ENCODE measurements around the gene IL1R2. TPM values are rescaled to one million over a fixed set of nuclear protein-coding genes. Genes with fewer than 3 reads are reported as not detected.

IL1R2 gene
- total RNA-seq, 1 donor from 2014 or later = 3.6 TPM

DNA sequence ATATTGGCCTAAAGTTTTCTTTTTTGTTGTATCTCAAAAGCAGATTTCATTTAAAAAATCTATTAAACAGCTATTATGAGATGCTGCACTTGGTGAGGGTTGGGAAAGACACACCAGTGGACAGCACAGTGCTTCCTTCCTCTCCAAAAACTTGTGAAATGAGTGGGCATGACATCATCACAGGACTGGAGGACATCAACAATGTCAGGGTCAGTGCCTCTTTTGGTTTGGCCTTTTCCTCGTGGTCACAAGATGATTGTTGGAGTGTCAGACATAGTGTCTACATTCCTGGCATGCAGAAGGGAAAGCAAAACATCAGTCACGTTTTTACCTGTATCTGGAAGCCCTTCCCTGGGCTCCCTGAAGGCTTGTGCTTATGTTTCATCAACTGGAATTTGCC lies 49.6 kb downstream of the IL1R2 start:
- DNase-seq (ENCODE audit: low spot score) = no peak

DNA sequence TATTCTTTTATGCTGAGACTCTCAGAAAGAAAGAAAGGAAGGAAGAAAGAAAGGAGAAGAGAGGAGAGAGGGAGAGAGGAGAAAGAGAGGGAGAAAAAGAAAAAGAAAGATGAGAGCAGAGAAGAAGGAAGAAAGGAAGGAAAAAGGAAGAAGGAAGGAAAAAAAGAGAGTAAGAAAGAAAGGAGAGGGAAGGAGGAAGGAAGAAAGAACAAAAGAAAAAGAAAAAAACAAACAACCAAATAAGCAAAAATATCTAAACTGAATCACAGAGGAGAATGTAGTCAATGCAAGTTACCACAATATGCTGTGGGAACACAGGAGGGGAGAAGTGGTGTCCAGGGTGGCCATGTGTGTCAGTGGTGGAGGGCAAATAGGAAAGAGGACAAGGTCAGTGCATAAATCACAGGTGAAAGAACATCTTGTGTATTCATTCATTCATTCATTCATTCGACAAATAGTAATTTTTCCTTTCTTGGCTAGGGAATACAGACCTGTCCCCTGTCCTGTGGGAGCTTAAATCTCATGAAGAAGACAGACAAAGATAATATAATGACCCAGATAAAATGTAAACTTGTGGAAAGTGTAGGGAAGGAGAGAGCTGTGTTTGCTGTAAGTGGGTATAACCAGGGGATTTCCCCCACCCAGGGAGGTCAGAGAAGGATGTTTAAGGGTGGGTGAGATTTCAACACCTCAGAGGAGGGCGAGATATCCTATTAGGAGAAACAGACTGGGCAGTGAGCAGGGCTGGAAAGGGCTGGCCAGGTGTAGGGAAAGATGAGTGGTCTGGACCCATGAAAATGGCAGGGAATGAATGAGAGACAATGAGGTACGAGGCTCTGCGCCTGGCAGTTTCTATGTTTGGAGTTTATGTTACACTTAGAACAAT lies 50.7 kb downstream of the IL1R2 start:
- DNase-seq (ENCODE audit: low spot score) = no peak

DNA sequence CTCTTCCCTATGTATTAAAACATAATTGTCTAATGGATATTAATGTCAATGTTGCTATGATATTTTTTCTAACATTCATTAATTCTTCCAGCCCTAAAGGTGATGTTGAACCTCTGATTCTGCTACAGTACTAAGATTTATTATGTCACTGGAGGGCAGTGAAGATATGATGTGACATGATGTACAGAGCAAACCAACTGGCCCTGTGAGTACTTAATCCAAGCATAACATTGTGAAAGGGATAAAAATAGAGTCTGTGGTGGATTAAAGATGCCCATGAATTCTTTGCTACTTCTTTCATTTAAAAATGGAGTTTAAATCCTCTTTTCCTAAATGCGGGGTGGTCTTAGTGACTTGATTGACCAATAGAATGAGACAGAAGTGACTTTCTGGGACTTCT lies 51.8 kb downstream of the IL1R2 start:
- no peak for DNase-seq (ENCODE audit: low spot score)

DNA sequence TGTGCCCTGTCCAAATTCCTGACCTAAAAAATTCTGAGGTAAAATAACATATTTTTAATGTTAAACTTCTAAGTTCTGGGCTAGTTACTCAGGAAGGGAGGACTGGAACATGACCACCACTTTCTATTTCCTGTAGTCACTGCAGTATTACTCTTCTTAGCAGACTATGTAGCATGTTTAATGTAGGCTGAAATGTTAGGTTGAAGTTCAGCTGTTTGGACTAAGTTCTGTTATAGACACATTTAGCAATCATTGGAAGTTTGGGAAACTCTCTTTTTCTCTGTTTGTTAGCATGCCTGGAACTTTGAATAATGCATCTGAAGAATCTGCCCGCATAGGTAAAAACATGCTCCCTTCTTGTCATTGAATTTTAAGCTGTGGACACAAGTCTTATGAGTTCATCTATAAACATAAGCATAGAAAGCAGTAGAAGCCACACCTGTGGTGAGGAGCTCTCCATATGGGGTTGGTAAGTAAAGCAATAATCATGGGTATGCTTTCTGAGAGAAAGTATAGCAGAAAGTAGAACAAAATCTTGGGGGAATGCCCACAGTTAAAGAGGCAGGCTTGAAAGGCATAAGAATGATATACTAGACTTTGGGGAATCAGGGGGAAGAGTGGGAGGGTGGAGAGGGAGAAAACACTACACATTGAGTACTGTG lies 52.6 kb downstream of the IL1R2 start:
- no peak for DNase-seq (ENCODE audit: low spot score)

DNA sequence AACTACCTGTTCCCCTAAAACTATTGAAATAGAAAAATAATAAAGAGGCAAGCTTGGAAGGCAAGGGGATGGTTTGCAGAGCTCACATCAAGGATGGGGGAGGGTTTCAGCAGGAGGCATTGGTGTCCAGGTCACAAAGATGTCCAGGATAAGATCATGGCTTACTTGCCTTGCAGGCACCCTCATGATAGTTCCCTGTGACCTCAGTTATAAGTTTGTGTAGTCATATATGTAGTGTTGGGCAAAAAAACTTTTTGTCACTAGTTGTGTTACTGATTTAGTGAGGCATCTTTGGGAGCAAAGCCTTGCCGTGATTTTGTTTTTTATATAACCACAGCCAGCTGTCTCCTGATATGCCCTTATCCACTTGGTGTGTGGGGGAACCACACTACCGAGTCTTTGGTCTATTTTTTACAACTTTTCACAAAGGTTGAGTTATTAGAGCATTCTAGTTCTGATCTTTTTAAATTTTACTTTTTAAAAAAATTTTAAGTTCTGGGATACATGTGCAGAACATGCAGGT lies 53.3 kb downstream of the IL1R2 start:
- no peak for DNase-seq (ENCODE audit: low spot score)

DNA sequence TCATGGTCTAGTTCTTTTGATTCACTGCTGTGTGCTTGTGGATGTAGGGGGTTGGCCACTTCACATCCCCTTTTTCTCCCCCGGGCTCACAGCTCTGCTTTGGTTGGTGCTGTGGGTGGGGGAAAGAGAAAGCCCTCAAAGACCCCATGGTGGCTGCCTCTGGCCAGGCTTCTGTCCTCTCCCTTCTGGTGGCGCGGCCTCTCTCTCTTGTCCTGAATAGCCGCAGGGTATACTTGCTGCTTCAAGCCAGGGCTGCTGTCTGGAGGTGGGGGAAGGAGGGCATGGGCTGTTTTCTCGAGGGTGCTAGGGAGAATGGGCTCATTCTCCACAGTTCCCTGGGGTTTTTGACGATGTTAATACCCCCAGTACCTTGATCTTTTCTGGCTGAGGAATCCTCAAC lies 53.9 kb downstream of the IL1R2 start:
- no peak for DNase-seq (ENCODE audit: low spot score)

DNA sequence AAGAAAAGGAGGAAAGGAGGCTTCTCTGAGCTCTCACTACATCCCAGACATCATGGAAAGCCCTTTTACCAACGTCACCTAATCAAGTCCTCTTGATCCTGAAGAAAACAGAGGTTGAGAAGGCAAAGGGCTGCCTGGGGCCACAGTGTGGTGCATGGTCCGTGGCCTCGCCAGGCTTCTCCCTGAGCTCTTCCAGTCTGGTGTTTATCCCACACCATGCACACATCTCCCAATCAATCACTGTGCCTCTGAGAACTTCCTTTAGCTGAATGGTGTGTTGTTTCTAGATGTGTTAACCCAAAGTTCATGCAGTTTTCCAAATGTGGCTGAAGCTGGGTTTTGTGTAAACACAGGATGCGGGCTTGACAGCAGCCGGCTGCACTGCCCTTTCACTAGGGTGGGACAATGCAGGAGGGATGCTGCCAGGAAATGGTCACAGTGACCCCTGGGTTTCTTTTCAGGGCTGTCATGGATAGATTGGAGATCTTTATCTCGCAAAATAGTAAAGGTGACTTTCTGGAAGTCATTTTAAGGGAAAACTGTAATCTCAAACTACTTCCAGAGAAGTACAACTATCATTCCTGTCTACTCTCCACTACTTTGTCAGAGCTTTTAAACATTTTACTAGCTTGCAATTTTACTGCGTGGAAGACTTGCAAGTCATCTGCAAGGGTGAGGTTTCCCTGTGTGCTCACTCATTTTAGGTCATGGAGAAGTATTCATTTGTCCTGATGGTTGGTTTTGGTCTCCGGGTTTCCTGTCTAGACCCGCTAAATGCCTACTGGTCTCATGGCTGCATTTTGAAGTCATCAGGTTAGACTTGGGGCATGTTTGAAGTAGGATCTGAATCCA lies 54.6 kb downstream of the IL1R2 start:
- no peak for DNase-seq (ENCODE audit: low spot score)

DNA sequence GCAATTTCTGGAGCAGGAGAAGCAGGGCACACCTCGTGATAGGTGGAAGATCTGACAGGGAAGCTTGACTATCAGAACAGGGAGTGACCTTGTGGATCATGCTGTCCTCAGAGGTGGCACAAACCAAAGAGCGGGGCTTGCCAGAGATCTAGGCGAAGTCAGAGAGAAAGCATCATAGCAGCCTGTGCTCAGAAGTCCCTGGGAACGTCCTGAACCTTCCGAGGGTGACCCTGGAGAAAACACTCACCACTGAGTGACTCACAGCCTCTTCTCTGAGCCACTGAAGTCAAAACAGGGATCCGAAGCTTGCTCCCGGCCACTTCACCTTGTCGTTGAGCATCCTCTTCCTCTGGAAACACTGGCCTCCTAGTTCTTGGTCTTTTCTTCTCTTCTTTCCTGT lies 56.7 kb downstream of the IL1R2 start:
- DNase-seq (ENCODE audit: low spot score) = no peak

DNA sequence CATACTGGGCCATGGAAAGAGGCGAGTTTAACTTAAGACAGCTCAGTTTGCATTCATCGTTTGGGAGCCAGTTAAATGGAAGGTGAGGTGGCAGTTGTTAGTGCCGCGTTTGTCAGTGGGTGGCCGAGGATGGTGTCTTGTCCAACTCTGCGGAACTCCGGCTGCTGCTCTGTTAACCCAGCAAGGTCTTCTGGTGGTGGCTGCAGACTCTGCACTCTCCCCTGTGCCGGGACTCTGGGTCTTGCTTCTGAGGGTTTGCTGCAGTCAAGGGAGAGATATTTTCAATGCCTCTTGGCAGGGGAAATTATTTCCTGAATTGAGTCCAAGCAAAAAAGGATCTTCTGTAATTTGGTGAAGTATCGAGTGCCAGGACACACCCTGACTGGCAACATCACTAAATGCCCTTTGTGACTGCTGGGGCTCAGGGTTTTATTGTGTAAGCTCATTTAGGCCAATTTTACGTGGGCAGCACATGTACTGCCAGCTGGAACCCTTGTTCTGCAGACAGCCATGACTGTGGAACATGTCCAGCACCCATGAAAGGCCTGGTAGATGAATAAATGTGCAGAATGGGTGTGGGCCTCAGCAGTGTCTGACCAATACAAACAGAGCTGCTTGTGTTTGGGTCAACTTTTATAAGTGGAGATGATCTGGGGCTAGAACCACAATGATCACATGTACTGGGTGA lies 58.1 kb downstream of the IL1R2 start:
- peak; percentile 56 for DNase-seq (ENCODE audit: low spot score)

DNA sequence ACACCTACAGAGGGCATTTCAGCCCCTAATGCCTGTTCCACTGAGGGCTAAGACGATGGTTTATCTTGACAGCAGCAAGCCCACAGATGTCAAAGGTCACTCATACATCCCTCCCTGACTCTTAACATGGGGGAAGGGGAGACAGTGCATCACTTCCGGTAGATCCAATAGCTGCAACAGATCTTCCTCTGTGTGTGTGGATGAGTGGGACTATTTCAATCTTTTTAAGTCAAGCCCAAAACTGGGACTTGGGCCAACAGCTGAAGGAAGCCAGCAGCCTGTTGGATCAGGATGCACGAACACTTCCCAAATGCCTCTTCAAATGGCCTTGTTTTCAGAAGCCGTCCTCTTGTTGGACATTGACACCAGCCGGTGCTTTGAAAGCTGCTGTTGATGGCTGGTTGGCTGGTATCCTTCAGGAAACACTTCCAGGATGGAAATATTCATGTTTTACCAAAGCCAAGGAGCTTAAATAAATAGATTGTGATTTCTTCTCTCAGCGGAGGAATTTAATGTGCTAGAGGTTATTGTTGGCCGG lies 59.2 kb downstream of the IL1R2 start:
- peak; percentile 95 for DNase-seq (ENCODE audit: low spot score)

DNA sequence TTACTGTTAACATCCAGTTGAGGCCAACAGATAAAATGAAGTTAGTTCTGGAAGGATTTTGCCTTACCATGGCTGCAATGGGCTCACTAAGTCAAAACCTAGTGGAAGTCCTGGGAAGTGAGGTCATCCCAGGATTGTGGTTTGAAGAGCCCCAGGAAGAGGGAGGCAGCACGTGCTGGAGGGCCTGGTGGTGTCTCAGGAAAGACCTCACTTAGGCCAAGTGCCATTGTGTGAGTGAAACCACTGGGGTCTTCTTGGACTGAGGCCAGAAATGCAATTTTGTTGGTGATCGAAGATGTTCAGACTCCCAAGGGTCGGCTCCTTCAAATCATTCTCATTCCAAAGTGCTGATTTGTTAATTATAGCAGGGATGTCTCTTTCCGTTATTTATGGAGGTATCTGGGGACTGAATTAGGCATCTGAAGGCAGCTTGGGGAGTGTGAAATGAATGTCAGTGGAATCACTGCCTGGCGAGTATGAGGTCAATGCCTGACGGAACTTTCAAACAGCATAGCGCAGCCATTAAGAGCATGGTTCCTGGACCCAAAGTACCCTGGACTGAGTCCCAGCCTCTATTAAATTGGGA lies 60.0 kb downstream of the IL1R2 start:
- no peak for DNase-seq (ENCODE audit: low spot score)

DNA sequence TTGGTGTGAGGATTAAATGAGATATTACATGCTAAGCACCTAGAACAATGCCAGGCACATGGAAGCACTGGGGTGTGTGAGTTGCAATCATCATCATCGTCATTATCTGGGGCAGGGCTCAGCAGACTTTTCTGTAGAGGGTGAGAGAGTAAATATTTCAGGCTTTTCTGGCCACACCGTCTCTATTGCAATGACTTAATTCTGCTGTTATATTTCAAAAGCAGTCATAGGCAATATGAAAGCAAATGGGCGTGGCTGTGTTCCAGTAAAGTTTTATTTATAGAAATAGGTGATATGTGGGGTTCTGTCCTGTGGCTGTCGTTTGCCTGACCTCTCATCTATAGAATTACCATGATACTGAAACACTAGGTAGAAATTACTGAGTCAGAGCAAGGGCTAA lies 60.6 kb downstream of the IL1R2 start:
- no peak for DNase-seq (ENCODE audit: low spot score)

DNA sequence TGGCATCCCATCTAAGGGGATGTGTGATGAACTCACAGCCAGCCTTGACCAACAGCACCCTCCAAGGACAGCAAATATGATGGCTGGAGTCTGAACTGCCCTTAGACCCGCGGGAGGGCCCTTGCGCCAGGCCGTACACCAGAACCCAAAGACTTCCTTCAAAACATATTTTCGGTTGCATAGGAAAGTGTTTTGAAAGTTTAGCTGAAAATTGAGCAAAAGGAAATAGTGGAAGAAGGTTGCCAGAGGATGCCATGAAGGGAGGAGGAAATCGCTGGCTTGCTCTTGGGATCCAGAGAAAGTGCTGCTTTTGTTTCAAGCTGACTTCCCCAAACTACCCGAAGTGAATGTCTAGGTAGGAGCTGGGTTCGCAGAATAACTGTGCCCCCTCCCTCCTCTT lies 61.3 kb downstream of the IL1R2 start:
- no peak for DNase-seq (ENCODE audit: low spot score)

DNA sequence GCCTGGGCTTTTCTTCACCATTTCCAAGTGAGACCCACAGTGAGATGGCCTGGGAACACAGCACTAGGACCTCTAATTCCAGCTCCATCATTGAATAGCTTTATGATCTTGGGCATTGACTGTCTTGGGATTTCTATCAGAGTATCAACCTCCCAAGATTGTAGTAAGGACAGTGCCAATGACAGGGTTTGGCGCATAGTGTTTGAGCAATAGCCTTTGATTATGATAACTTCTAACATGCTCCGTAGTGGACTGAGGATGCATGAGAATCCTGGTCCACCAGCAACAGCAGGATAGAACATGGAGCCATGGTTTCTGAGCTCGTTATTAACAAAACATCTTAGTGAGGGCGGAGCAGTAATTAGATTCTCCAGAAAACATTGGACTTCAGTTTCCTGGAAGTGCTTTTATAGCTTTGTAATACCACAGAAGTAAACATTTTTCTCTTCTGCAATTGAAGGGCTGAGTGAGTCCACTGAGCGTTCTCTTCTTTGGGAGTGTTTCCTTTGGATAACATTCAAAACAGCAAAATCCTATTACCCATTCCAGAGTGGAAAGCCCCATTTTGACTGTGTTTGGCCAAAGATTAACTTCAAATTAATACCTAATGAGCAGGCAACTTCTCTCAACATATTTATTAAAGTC lies 63.7 kb downstream of the IL1R2 start:
- DNase-seq (ENCODE audit: low spot score) = no peak

DNA sequence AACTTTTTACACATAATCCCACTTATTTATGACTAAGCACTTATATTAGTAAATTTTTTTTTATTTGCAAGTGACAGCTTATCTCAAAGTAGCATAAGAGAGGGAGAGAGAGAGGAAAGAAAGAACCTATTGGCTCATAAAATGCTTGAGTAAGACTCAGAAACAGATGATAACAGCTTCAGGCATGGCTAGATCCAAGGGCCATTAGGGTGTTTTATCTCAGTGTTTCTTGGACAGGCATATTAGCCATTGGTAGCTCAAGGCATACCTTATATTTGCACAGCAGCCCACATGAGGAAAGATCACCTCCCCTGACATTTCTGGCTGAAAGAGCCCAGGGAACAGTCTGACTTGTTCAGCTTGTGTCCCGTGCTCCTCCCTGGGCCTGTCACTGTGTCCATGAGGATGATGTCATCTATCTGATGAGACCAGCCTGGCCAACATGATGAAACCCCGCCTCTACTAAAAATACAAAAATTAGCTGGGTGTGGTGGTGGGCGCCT lies 64.4 kb downstream of the IL1R2 start:
- no peak for DNase-seq (ENCODE audit: low spot score)

DNA sequence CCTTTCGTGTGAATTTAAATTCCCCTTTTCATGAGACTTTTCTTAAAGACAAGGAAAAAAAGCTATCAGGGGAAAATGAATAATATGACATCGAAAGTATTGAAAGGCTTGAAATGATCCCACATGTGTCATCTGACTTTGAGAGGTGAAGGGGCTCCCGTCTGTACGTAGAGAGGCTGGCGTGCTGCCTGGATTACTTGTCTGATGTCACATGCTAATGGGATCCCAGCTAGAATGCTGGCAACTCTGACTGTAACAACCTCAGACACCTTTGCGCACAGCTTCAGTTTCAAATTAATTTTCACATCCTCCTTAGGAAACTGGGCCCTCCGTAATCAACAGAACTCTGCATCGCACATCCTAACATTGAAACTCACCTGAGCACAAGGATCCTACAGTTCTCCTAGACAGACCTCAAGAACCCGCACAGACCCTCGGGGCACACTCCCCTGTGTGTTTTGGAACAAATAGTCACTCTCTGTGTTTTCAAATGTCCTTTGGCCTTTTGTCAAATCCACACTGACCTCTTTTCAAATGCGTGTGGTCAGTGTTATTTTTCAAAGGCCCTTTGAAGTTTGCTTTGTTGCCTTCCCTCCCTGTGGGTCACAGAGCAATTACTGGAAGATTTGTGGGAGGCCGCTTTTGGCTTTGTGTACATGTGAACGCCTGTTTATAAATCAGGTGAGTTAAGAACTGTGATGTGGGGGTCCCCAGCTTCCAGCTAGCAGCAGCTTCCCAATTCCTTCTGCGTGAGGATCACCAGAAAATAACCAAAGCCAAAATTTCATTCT lies 65.9 kb downstream of the IL1R2 start:
- no peak for DNase-seq (ENCODE audit: low spot score)

DNA sequence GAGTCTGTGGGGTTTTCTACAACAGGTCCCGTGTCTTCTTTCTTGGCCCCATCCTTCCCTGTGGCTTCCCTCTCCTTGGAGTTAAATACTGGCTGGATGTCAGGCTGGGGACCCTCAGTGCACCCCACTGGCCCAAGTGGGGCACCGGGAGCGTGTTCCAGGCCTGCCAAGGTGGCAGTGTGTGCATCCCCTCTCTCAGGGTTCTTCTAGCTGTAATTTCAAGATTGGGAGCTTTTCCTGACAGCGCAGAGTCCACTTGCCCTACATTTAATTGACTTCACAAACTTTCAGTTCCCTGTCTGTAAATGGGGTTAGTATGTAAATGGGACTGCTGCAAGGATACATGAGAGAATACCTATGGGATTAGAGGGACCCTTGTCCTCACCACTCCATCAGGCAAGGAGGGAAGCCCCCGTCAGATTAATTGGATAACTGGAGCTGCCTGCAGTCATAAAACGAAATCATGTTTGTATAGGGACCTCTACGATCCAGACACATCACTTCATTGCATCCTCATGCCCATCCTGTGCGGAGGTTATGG lies 66.6 kb downstream of the IL1R2 start:
- no peak for DNase-seq (ENCODE audit: low spot score)

DNA sequence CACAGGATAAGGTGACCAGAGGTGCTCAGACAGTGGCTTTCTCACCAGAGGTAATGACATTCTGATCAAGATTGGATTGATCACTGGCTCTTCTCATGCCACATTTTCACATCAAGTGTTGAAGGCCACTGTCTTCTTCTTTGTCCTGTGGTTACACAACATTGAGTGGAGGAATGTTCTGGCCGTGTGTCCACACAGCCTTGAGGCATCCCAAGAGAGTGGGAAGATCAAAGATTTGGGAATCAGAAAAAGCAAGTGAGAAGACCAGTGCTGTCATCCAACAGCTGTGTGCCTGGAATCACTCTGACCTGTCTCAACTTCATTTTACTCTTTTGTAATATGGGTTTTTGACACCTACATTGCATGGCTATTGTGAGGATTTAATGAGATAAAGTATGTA lies 67.4 kb downstream of the IL1R2 start:
- no peak for DNase-seq (ENCODE audit: low spot score)

DNA sequence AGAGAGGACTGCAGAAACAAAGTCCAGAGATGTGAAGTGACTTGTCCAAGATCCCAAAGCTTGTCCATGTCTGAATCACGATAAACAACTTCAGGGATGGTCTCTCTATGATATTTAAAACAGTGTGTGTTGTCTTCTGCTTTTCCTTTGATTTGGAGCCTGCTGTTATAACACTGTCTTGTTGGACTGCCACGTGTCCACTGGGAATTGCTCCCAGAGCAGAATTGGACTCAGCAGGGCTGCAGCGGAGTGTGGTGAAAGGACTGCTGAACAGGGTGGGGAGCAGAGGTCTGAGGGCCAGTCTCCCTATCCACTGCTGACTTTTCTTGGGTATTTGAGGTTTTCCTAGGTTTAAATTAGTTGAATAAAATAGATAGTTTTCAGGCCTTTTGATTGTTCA lies 68.3 kb downstream of the IL1R2 start:
- no peak for DNase-seq (ENCODE audit: low spot score)
